GM19043 (cell line): Measurements from ENCODE around the gene PREX1.
"Not testable (repeated sequence)": the region's sequence is repeated elsewhere in the genome, so short reads cannot be mapped to it uniquely, and the experiment has no call there.

Source experiments
- ATAC-seq: cut with Tn5 transposase; IDR thresholded peaks from one replicate; pipeline ENCODE4 v1.9.1; 2021; ENCODE audit warnings: low read depth; ENCODE audit not compliant: unreplicated experiment

Gene PREX1

GRCh38 chr20:48826883-48827771 lies 672 bp downstream of the PREX1 start:
- no peak for ATAC-seq

GRCh38 chr20:48826480-48826879 lies 1.3 kb downstream of the PREX1 start:
- not testable (repeated sequence) for ATAC-seq

- no peak for ATAC-seq
Measured at GRCh38 chr20:48826069-48826468, 1.7 kb downstream of the PREX1 start.

DNA sequence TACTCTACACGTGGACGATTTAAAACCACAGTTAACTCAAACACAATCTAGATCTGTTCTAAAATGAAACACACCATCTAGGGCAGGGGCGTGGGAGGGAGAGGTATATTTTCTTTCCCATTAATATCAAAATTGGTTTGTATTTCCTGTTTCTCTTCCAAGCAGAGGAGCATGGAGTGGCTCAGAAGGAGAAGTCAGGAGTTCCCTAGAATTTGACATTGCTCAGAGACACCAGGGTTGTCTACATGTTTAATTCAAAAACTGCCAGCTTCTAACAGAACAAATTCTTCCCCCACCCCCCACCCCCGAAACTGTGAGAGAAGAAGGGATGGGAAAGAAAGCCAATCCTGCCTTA lies 2.3 kb downstream of the PREX1 start:
- no peak for ATAC-seq

DNA sequence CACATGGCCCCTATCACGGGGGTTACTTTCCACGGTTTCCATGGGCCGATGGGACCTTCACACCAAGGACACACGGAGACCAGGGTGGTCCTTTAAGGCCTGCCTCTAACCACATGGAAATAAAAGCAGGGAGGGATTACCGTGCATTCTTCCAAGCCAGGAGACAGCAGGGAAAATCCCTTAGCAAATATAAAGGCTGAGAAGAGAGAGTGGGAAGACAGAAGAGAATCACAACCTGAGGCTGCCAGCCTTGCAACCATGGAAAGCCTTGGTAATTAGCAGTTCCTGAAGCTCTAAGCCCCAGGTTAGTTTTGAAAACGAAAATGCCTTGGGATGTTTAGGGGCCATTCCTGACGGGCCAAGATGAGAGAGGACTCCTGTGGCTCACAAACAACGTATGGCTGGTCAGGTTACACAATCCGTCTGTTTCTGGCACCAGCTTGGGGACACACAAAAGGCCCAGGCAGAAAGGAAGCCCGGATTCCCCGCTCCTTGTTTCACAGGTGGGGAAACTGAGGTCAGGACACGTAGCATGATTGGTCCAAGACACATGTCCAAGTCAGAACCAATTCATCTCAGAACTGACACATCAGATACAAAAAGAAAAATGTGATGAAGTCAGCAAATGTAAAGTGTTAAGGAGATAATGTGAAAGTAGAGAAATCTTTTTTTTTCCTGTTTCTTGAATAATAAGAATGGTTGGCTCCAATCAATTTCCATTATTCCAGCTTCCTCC lies 2.8 kb downstream of the PREX1 start:
- ATAC-seq: no peak

DNA sequence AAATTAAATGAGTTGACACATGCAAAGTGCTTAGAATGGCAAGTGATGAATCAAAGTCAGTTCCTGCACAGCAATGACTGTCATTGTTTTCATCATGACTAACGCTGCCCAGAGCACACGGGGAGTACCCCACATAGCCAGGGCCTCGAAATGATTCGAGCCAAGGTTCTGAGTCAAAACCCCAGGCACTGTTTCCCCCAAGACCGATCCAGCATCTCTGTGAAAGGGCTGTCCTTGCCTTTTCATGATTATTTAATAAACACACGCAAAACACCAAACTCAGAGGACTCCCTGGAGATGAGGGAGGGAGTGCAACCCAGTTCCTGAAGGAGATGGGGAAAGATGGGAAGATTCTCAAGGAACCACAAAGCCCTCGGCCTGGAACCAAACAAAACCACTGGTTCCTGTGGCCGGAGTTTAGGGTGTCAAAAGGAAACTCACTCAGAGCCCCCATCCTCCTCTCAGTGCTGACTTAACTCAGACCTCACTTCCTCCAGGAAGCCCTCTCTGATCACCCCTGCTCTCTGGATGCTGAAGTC lies 3.8 kb downstream of the PREX1 start:
- no peak for ATAC-seq

GRCh38 chr20:48823476-48823875 lies 4.3 kb downstream of the PREX1 start:
- no peak for ATAC-seq

- no peak for ATAC-seq
Measured at GRCh38 chr20:48822879-48823385, 4.9 kb downstream of the PREX1 start.

DNA sequence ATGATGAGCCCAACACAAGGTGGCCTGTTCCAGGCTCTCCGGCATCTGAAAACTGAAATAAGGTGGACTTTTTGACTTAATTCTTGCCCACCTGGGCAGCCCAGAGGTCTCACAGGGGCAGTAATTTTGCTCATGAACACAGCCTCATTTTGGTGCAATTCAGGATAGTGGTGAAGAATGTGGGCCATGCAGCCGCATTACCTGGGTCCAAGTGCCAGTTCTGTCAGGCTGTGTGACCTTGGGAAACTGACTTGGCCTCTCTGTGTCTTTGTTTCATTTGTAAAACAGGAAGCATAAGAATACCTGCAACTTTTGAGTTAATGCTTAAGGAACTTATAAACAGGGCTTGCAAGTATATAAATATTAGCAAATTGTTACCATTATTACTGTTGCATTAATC lies 5.6 kb downstream of the PREX1 start:
- no peak for ATAC-seq

- ATAC-seq: no peak
Measured at GRCh38 chr20:48821261-48821920, 6.4 kb downstream of the PREX1 start.

GRCh38 chr20:48820649-48820973 lies 7.2 kb downstream of the PREX1 start:
- ATAC-seq: no peak

DNA sequence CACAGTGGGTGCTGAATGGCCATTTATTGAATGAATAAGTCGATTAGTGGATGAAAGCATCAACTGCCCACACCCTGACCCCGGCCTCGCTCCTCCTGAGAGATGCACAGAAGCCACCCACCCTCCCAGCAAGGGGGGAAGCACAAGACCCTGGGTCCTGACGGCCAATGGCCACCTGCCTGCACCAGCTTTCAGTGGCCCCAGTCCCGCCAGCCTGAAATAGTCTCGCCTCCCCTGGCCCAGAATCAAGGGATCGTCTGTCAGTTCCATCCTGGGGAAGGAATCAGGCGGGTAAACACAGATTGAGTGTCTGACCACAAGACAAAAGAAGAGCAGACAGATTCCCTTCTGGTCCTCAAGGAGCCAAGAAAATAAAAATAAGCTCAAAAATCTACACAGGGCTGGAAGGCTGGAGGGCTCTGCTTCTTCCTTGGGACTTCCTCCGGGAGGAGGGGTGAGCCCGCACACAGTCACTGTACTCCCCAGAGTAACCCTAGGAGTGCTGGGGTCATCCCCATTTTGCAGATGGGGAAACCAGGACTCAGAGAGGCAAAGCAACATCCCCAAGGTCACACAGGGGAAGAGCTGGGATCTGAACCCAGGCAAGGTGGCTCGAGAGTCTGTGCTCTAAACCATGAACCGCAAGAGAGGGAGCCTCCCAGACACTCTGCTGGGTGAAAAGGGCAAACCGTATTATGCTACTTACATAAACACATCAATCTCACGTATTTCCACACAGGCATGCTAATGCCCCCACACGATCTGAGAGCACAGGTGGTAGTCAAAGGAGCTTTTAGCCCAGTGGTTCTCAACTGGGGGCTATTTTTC lies 7.8 kb downstream of the PREX1 start:
- no peak for ATAC-seq

GRCh38 chr20:48819089-48819488 lies 8.7 kb downstream of the PREX1 start:
- no peak for ATAC-seq

DNA sequence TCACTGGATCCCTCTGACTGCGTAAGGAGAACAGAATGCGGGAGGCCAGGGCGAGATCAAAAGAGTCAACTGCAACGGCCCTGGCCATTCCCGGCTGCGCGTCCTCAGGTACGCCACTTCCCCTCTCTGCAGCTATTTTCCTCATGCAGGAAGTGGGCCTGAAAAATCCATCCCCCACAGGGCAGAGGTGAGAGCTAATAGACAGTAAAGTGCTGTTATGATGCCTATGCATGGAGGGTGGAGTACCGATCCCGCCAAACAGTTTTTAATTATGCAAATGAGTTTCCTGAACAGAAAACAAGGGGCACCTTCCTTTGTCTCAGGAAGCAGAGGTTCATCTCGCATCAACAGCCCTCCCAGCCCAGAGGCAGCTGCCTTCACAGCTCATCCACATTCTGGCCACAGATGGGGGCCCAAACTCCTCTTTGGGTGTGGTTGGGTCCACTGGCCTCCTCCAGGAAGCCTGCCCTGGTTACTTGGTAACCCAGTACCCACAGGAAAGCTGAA lies 9.3 kb downstream of the PREX1 start:
- peak; percentile 51 for ATAC-seq

GRCh38 chr20:48818031-48818370 lies 9.8 kb downstream of the PREX1 start:
- ATAC-seq: no peak

DNA sequence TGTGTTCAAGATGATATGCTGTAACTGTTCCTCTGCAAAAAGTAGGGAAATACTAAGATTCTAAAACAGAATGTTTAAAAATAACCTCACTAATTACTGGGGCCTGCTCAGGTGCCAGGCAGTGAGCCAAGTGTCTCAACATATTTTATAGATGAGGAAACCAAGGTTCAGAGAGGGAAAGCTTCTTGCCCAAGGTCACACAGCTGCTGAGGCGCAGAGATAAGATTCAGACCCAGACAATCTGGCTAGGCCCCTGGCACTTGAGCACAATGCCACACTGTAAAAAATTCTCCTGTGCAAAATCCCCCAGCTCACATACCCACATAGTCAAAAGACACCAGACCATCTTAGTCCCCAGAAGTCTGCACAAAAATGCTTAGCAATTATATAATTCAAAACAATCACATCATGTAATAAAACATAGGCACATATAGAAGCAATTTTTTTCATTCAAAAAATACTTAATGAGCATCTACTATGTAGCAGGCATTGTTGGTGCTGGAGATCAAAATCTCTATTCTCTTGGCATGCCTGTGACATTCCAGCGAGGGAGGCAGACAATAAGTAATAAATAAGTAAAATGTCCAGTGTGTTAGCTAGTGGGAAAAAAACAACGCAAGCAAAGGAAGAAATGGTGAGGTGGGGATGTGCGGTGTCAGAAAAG lies 10.3 kb downstream of the PREX1 start:
- no peak for ATAC-seq

GRCh38 chr20:48816282-48817205 lies 11.3 kb downstream of the PREX1 start:
- no peak for ATAC-seq

DNA sequence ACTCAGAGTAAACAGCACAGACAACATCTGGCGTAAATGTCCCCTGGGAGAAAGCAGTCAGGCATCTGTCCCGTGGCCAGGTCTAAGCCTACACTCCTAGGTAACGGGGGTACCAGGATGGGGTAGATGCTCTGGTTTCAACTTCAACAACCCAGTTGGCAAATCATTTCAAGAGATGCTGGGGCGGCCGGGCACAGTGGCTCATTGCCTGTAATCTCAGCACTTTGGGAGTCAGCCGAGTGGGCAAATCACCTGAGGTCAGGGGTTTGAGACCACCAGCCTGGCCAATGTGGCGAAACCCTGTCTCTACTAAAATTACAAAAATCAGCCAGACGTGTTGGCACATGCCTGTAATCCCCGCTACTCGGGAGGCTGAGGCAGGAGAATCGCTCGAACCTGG lies 12.3 kb downstream of the PREX1 start:
- ATAC-seq: no peak

DNA sequence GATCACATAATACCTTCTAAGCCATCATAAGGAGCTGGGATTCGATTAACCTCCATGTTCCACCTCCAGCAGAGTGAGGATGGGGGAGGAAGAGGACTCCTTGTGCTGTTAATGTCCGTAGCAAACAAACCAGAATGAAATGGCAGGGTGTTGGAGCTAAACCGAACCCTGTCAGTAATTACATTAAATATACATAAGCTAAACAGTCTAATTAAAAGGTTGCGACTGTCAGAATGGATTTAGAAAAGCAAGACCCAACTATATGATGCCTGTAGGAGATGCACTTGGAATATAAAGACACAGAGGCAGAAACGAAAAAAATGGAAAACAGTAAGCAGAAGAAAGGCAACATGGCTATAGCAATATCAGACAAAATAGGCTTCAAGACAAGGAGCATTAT lies 13.2 kb downstream of the PREX1 start:
- no peak for ATAC-seq
